Ovary (tissue), 3 donors: Measurements from ENCODE around the gene LSM12.

ENCODE experiments used
- CTCF ChIP-seq, 3 donors: fragments of 450-650 bp in 2 of 3; fragments of 200-600 bp in 1 of 3; IDR thresholded peaks; one replicate each; pipeline versions ENCODE4 v1.5.1 to v1.8.0; 2016 to 2022; ENCODE audit warnings: antibody characterized with exemption in 3 of 3, mild to moderate bottlenecking in 1 of 3
- EP300 ChIP-seq: sonication (generic); formaldehyde crosslinking; IDR thresholded peaks from one replicate; pipeline ENCODE4 v1.6.1; 2017; ENCODE audit warnings: antibody characterized with exemption
- POLR2A ChIP-seq: fragments of 450-650 bp; IDR thresholded peaks from one replicate; pipeline ENCODE4 v1.6.1; 2017; ENCODE audit warnings: antibody characterized with exemption, mild to moderate bottlenecking, moderate library complexity
- donor health status: DM: no; HTN: no; CAD: no.

DNA sequence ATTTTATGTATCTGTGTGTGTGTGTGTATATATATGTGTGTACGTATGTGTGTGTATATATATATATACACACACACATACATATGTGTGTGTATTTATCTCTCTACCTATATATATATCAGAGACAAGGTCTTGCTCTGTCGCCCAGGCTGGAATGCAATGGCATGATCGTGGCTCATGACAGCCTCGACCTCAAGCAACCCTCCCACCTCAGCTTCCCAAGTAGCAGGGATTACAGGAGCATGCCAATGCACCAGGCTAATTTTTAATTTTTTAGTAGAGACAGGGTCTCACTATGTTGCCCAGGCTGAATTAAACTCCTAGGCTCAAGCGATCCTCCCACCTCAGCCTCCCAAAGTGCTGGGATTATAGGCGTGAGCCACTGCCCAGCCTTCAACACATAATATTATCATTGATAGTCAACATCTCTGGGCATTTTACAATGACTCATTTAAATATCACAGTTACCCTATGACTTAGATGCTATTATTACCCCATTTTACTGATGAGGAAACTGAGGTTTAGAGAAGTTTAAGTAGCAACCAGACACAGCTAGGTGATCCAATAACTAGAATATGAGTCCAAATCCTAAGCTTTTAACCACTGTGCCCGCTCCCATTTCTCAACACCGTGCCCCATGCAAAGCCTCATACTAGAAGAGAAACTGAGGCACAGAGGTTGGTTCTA lies 28.4 kb upstream of the LSM12 start:
- no peak for TF ChIP-seq CTCF (IDR thresholded peaks at IDR 0.05)
- TF ChIP-seq POLR2A, result no peak
- no peak for TF ChIP-seq EP300
